ENCODE measurements around the gene KRTAP12-3.

KRTAP12-3 gene

GRCh38 chr21:44664691-44665090 is 7.0 kb downstream of the KRTAP12-3 start:
- Histone ChIP-seq H3K4me1 (ENCODE audit: control insufficient read depth in 5 of 5, insufficient read depth in 5 of 5, low read length in 5 of 5) (no peaks in the 10 kb centered on the region), H3K27ac (ENCODE audit: low read depth, low read length) (no peak overlapping the region), H3K9ac (ENCODE audit: low read length in 5 of 5) (no peak overlapping the region), H3K9me3 (ENCODE audit: control insufficient read depth in 5 of 5, low read length in 5 of 5) (peaks cover 0 to 5% (median 3%) of the 10 kb centered on the region in 5 donors), H3K36me3 (ENCODE audit: control insufficient read depth in 5 of 5, insufficient read depth in 5 of 5, low read length in 5 of 5) (no peaks in the 10 kb centered on the region), H3K4me3 (ENCODE audit: low read depth in 1 of 5, low read length in 5 of 5) (no peak overlapping the region), H3K27me3 (ENCODE audit: control insufficient read depth in 5 of 5, insufficient read depth in 4 of 5, low read length in 5 of 5) (peaks cover 0 to 8% (median 2%) of the 10 kb centered on the region in 5 donors)

GRCh38 chr21:44666401-44667320 is 8.9 kb downstream of the KRTAP12-3 start, which contains the start of gene KRTAP12-2:
Gene KRTAP12-2, minus strand, starts transcription at chr21:44666927. Its CDS starts 41 bp downstream, at chr21:44666886.
- H3K4me1 ChIP-seq (ENCODE audit: control insufficient read depth in 5 of 5, insufficient read depth in 5 of 5, low read length in 5 of 5), result no peaks in the 10 kb centered on the region
- peaks cover 0 to 14% (median 13%) of the 10 kb centered on the region in 5 donors for H3K9me3 ChIP-seq (ENCODE audit: control insufficient read depth in 5 of 5, low read length in 5 of 5)
- H3K27me3 ChIP-seq (ENCODE audit: control insufficient read depth in 5 of 5, insufficient read depth in 4 of 5, low read length in 5 of 5), result peaks cover 0 to 15% (median 5%) of the 10 kb centered on the region in 5 donors
- H3K4me3 ChIP-seq (ENCODE audit: low read depth in 1 of 5, low read length in 5 of 5), result no peak within 1 kb of the TSS
- no peak within 1 kb of the TSS for H3K9ac ChIP-seq (ENCODE audit: low read length in 5 of 5)
- H3K36me3 ChIP-seq (ENCODE audit: control insufficient read depth in 5 of 5, insufficient read depth in 5 of 5, low read length in 5 of 5), result no peaks in the 10 kb centered on the region
- H3K27ac ChIP-seq (ENCODE audit: low read depth, low read length), result no peak within 1 kb of the TSS

GRCh38 chr21:44667612-44668011 is 9.9 kb downstream of the KRTAP12-3 start:
- Histone ChIP-seq H3K27ac (ENCODE audit: low read depth, low read length) (no peak overlapping the region), H3K36me3 (ENCODE audit: control insufficient read depth in 5 of 5, insufficient read depth in 5 of 5, low read length in 5 of 5) (no peaks in the 10 kb centered on the region), H3K9me3 (ENCODE audit: control insufficient read depth in 5 of 5, low read length in 5 of 5) (peaks cover 0 to 18% (median 14%) of the 10 kb centered on the region in 5 donors), H3K27me3 (ENCODE audit: control insufficient read depth in 5 of 5, insufficient read depth in 4 of 5, low read length in 5 of 5) (peaks cover 0 to 15% (median 5%) of the 10 kb centered on the region in 5 donors), H3K4me3 (ENCODE audit: low read depth in 1 of 5, low read length in 5 of 5) (no peak overlapping the region), H3K4me1 (ENCODE audit: control insufficient read depth in 5 of 5, insufficient read depth in 5 of 5, low read length in 5 of 5) (no peaks in the 10 kb centered on the region), H3K9ac (ENCODE audit: low read length in 5 of 5) (no peak overlapping the region)

DNA sequence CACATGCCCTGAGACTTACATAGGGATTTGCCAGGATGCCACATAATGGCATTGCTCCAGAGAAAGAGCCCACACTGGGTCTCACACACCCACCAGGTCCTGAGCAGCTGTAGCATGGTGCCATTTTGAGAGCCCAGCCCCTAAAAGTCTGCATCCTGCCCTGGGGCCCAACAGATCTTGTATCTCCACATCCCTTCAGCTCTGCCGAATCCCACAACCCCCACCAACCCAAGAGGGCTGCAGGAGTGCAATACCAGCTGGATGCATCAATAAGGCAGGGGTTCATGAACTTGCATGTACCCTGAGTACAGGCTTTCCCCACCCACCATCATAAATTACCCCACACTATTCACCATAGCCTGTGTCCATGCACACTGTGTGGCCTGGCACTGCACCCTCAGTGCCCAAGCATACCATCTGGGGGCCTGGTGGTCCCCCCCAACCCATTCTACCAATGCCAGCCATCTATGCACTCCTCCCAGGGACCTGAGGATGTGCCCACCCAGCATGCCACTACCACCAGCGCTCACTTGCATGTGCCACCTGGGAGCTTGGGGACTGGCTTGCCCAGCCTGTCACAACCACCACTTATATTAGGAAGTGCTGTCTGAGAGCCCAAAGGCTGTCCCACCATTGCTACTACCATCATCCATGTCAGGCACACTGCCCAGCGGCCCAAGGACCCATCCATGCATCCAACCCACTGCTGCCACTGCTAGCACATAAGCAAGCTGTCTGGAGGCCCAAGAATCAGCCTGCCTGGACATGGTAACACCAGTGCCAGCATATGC is 13.1 kb downstream of the KRTAP12-3 start:
- no peaks in the 10 kb centered on the region for H3K36me3 ChIP-seq (ENCODE audit: control insufficient read depth in 5 of 5, insufficient read depth in 5 of 5, low read length in 5 of 5)
- H3K27me3 ChIP-seq (ENCODE audit: control insufficient read depth in 5 of 5, insufficient read depth in 4 of 5, low read length in 5 of 5), result peaks cover 0 to 11% (median 5%) of the 10 kb centered on the region in 5 donors
- peaks cover 0 to 23% (median 9%) of the 10 kb centered on the region in 5 donors for H3K9me3 ChIP-seq (ENCODE audit: control insufficient read depth in 5 of 5, low read length in 5 of 5)
- H3K4me3 ChIP-seq (ENCODE audit: low read depth in 1 of 5, low read length in 5 of 5), result peak overlapping the region in 1 of 5 donors; percentile 13
- no peak overlapping the region for H3K9ac ChIP-seq (ENCODE audit: low read length in 5 of 5)
- no peaks in the 10 kb centered on the region for H3K4me1 ChIP-seq (ENCODE audit: control insufficient read depth in 5 of 5, insufficient read depth in 5 of 5, low read length in 5 of 5)
- no peak overlapping the region for H3K27ac ChIP-seq (ENCODE audit: low read depth, low read length)

GRCh38 chr21:44671911-44672310 is 14.2 kb downstream of the KRTAP12-3 start:
- Histone ChIP-seq H3K4me1 (ENCODE audit: control insufficient read depth in 5 of 5, insufficient read depth in 5 of 5, low read length in 5 of 5) (no peaks in the 10 kb centered on the region), H3K27ac (ENCODE audit: low read depth, low read length) (no peak overlapping the region), H3K9ac (ENCODE audit: low read length in 5 of 5) (no peak overlapping the region), H3K9me3 (ENCODE audit: control insufficient read depth in 5 of 5, low read length in 5 of 5) (peaks cover 0 to 23% (median 9%) of the 10 kb centered on the region in 5 donors), H3K36me3 (ENCODE audit: control insufficient read depth in 5 of 5, insufficient read depth in 5 of 5, low read length in 5 of 5) (no peaks in the 10 kb centered on the region), H3K4me3 (ENCODE audit: low read depth in 1 of 5, low read length in 5 of 5) (no peak overlapping the region), H3K27me3 (ENCODE audit: control insufficient read depth in 5 of 5, insufficient read depth in 4 of 5, low read length in 5 of 5) (peaks cover 0 to 11% (median 0%) of the 10 kb centered on the region in 5 donors)

GRCh38 chr21:44677881-44678280 is 20.1 kb downstream of the KRTAP12-3 start:
- Histone ChIP-seq H3K4me3 (ENCODE audit: low read depth in 1 of 5, low read length in 5 of 5) (no peak overlapping the region), H3K36me3 (ENCODE audit: control insufficient read depth in 5 of 5, insufficient read depth in 5 of 5, low read length in 5 of 5) (no peaks in the 10 kb centered on the region), H3K27me3 (ENCODE audit: control insufficient read depth in 5 of 5, insufficient read depth in 4 of 5, low read length in 5 of 5) (peaks cover 0 to 5% (median 4%) of the 10 kb centered on the region in 5 donors), H3K9me3 (ENCODE audit: control insufficient read depth in 5 of 5, low read length in 5 of 5) (peaks cover 0 to 4% (median 0%) of the 10 kb centered on the region in 5 donors), H3K4me1 (ENCODE audit: control insufficient read depth in 5 of 5, insufficient read depth in 5 of 5, low read length in 5 of 5) (no peaks in the 10 kb centered on the region), H3K9ac (ENCODE audit: low read length in 5 of 5) (no peak overlapping the region), H3K27ac (ENCODE audit: low read depth, low read length) (no peak overlapping the region)

DNA sequence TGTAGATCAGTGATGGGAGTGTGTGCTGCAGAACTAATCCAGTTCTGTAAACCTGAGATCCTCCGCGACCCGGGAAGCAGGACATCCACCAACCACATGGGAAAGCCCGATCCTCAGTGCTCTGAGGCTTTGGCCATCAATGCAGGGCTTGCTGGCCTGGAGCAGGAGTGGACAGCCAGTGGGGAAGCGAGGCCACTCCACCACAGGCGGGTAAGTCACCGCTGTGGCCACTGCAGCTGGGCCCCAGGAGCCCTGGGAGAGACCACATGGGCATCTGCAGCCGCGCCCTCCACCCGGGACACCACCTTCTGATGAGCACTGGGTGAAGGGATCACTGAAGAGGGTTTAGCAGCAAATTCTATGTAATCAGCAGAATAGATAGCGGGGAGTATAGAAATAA is 23.4 kb downstream of the KRTAP12-3 start:
- Histone ChIP-seq H3K9ac (ENCODE audit: low read length in 5 of 5) (no peak overlapping the region), H3K9me3 (ENCODE audit: control insufficient read depth in 5 of 5, low read length in 5 of 5) (no peaks in the 10 kb centered on the region)

DNA sequence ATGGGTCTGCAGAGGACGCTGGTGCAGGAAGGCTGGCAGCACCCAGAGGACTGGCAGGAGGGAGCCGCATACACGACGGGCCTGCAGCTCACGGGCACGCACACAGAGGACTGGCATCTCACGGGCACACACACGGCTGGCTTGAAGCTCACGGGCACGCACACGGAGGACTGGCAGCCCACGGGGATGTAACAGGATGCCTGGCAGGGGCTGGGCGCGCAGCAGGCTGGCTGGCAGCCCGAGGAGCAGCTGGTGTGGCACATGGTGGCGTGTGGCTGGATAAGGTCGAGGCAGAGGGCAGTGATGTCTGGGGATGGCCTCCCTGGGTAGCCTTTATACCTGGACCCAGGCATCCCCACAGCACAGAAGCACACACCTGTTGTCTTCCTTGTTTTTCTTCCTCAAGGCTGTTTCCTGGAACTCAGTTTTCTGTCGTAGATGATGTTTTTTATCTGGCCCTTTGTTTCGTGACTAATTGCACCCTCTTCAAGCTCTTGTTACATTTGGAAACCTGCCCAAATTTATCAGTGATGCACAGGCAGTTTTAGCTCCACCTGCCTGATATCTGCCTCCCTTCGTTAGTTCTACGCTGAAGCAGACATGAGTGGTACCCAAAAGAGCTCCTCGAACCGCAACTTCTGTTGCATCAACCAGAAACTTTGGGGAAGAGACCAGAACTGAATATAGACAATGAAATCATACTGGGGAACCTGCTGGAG is 24.3 kb downstream of the KRTAP12-3 start, which contains the start of gene KRTAP12-1:
KRTAP12-1 (minus strand) TSS at position 303 of the 719 bp plus-strand sequence; CDS start at position 263, 40 bp downstream.
- Histone ChIP-seq H3K9ac (ENCODE audit: low read length in 5 of 5) (no peak within 1 kb of the TSS), H3K27me3 (ENCODE audit: control insufficient read depth in 5 of 5, insufficient read depth in 4 of 5, low read length in 5 of 5) (peaks cover 0 to 19% (median 8%) of the 10 kb centered on the region in 5 donors), H3K9me3 (ENCODE audit: control insufficient read depth in 5 of 5, low read length in 5 of 5) (no peaks in the 10 kb centered on the region), H3K4me1 (ENCODE audit: control insufficient read depth in 5 of 5, insufficient read depth in 5 of 5, low read length in 5 of 5) (peaks cover 0 to under 1% (median 0%) of the 10 kb centered on the region in 5 donors), H3K36me3 (ENCODE audit: control insufficient read depth in 5 of 5, insufficient read depth in 5 of 5, low read length in 5 of 5) (no peaks in the 10 kb centered on the region), H3K4me3 (ENCODE audit: low read depth in 1 of 5, low read length in 5 of 5) (no peak within 1 kb of the TSS), H3K27ac (ENCODE audit: low read depth, low read length) (no peak within 1 kb of the TSS)

More for the DNA sequence above, 23.4 kb downstream of the KRTAP12-3 start:
- peaks cover 0 to 12% (median 5%) of the 10 kb centered on the region in 5 donors for H3K27me3 ChIP-seq (ENCODE audit: control insufficient read depth in 5 of 5, insufficient read depth in 4 of 5, low read length in 5 of 5)
- no peak overlapping the region for H3K4me3 ChIP-seq (ENCODE audit: low read depth in 1 of 5, low read length in 5 of 5)
- H3K27ac ChIP-seq (ENCODE audit: low read depth, low read length), result no peak overlapping the region
- H3K4me1 ChIP-seq (ENCODE audit: control insufficient read depth in 5 of 5, insufficient read depth in 5 of 5, low read length in 5 of 5), result no peaks in the 10 kb centered on the region
- H3K36me3 ChIP-seq (ENCODE audit: control insufficient read depth in 5 of 5, insufficient read depth in 5 of 5, low read length in 5 of 5), result no peaks in the 10 kb centered on the region

DNA sequence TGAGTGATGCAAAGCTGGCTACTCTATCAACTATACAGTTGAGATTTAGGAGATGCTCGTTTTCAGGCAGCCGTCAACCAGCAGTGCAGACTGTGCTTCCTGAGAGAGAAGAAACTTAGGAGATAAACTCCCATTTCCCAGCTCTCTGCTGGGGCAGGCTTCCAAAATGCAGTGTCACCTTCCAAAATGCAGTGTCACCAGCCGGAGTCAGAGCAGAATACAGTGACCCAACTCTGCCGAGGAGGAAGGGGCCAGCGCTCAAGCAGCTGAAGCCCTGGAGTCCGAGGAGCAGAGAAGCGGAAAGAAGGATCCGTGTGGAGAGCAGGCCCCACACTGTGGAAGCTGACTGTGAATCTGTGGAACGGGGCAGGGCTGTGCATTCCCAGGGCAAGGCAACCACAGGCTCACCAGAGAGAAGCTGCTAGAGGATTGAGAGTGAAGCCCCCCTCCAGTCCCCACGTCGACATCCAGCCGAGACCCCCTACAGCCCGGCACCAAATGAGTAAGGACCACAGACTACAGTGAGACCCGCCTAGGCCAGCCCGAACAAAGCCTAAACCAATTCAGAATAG is 24.9 kb downstream of the KRTAP12-3 start:
- Histone ChIP-seq H3K27me3 (ENCODE audit: control insufficient read depth in 5 of 5, insufficient read depth in 4 of 5, low read length in 5 of 5) (peaks cover 0 to 26% (median 11%) of the 10 kb centered on the region in 5 donors), H3K27ac (ENCODE audit: low read depth, low read length) (no peak overlapping the region), H3K36me3 (ENCODE audit: control insufficient read depth in 5 of 5, insufficient read depth in 5 of 5, low read length in 5 of 5) (no peaks in the 10 kb centered on the region), H3K4me1 (ENCODE audit: control insufficient read depth in 5 of 5, insufficient read depth in 5 of 5, low read length in 5 of 5) (peaks cover 0 to 2% (median 0%) of the 10 kb centered on the region in 5 donors), H3K9me3 (ENCODE audit: control insufficient read depth in 5 of 5, low read length in 5 of 5) (no peaks in the 10 kb centered on the region), H3K9ac (ENCODE audit: low read length in 5 of 5) (no peak overlapping the region), H3K4me3 (ENCODE audit: low read depth in 1 of 5, low read length in 5 of 5) (no peak overlapping the region)
